Natural killer cell (primary cell): ENCODE measurements around the gene SEM1. TPM values are rescaled to one million over a fixed set of nuclear protein-coding genes. Genes with fewer than 3 reads are reported as not detected.
"Not testable (repeated sequence)": the region's sequence is repeated elsewhere in the genome, so short reads cannot be mapped to it uniquely, and the experiment has no call there.

Experiments
- ATAC-seq, 3 donors: fragments of 150-1000 bp in 2 of 3; fragments of 200-7000 bp in 1 of 3; cut with Tn5 transposase; 1 replicate in 1 of 3; 2 replicates in 2 of 3; pipeline ENCODE4 v1.10.0; 2021; ENCODE audit warnings: mild to moderate bottlenecking in 2 of 3, moderate library complexity in 2 of 3
- DNase-seq, 2 donors: peaks; one replicate each; pipeline versions ENCODE4 v3.0.0 to v3.0.0-alpha.2; 2013 to 2021; ENCODE audit warnings: mixed read lengths in 1 of 2
- H3K27ac ChIP-seq: one replicate; pipeline ENCODE4 v1.5.1; 2013; ENCODE audit warnings: mild to moderate bottlenecking, low read length
- H3K27me3 ChIP-seq: one replicate; pipeline ENCODE4 v1.6.1; 2013; ENCODE audit warnings: low read length; ENCODE audit not compliant: control insufficient read depth, insufficient read depth
- H3K36me3 ChIP-seq: one replicate; pipeline ENCODE4 v1.6.1; 2013; ENCODE audit warnings: low read length; ENCODE audit not compliant: control insufficient read depth, insufficient read depth
- H3K4me1 ChIP-seq: one replicate; pipeline ENCODE4 v1.6.1; 2013; ENCODE audit warnings: low read length; ENCODE audit not compliant: control insufficient read depth, insufficient read depth
- H3K4me3 ChIP-seq: one replicate; pipeline ENCODE4 v1.5.1; 2013; ENCODE audit warnings: low read length
- H3K9me3 ChIP-seq: one replicate; pipeline ENCODE4 v1.6.1; 2013; ENCODE audit warnings: low read length; ENCODE audit not compliant: control insufficient read depth, insufficient read depth
- H3K27ac Mint-ChIP-seq, 2 donors: one replicate each; pipeline ENCODE4 v1.8.0; 2022; ENCODE audit warnings: mild to moderate bottlenecking in 2 of 2, mixed read lengths in 2 of 2, moderate library complexity in 1 of 2
- H3K27me3 Mint-ChIP-seq, 2 donors: one replicate each; pipeline ENCODE4 v1.8.0; 2022; ENCODE audit warnings: low read depth in 2 of 2, mixed read lengths in 2 of 2
- H3K36me3 Mint-ChIP-seq: one replicate; pipeline ENCODE4 v1.8.0; 2022; ENCODE audit warnings: mixed read lengths
- H3K4me1 Mint-ChIP-seq, 2 donors: one replicate each; pipeline ENCODE4 v1.8.0; 2022; ENCODE audit warnings: mixed read lengths in 2 of 2
- H3K4me3 Mint-ChIP-seq: one replicate; pipeline ENCODE4 v1.8.0; 2022; ENCODE audit warnings: mild to moderate bottlenecking, moderate library complexity, mixed read lengths
- H3K9me3 Mint-ChIP-seq, 2 donors: one replicate each; pipeline ENCODE4 v1.8.0; 2022; ENCODE audit warnings: mixed read lengths in 2 of 2
- WGBS: methylation state at CpG from one replicate; pipeline ENCODE4 v1.1.7; 2013; ENCODE audit warnings: missing lambda C conversion rate; ENCODE audit not compliant: insufficient coverage; 5-methylcytosine and 5-hydroxymethylcytosine counted together
- intact Hi-C: fragments of 100-400 bp; cut with micrococcal nuclease; formaldehyde crosslinking; loops from one replicate; pipeline ENCODE4 v1.14.2; 2022
- total RNA-seq, 4 donors: library from RNA; stranded (reverse); fragments of 120-200 nt in 1 of 4; gene quantifications; one replicate each; pipeline versions ENCODE4 v1.2.3 to v1.2.4, GENCODE V29; 2013 to 2022
- TF ChIP-seq, protein P1 (sequence below): fragments of 200-600 bp; IDR thresholded peaks from one replicate; pipeline ENCODE4 v1.8.0; 2022; ENCODE audit warnings: antibody characterized with exemption

The SEM1 gene
- total RNA-seq, 3 donors from 2014 or later (not counting 1 experiment from before 2014, with no cell fraction given), result 17.0 to 22.7 (median 17.4) TPM

DNA sequence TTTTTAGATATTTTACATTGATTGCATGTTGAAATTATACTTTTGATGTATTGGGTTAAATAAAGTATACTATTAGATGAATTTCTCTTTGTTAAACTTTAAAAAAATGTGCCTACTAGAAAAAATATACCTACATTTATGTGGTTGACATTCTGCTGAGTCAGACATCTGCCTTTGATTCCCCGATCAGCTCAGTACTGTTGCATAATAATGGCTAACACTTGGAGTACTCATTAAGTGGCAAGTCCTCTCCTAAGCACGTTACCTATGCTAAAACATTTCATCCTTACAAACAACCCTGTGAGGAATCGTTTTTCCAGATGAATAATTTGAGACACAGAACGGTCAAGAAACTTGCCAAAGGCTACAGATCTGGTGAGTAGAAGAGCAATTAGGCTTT lies 14.0 kb upstream of the SEM1 start:
- ATAC-seq (no peak), DNase-seq (no peak)
- 33% methylated on average over 4 of the region's 4 CpGs for WGBS
- H3K27ac Mint-ChIP-seq, result no peak overlapping the region
- H3K4me1 ChIP-seq, result no peaks in the 10 kb centered on the region
- TF ChIP-seq, protein P1, sequence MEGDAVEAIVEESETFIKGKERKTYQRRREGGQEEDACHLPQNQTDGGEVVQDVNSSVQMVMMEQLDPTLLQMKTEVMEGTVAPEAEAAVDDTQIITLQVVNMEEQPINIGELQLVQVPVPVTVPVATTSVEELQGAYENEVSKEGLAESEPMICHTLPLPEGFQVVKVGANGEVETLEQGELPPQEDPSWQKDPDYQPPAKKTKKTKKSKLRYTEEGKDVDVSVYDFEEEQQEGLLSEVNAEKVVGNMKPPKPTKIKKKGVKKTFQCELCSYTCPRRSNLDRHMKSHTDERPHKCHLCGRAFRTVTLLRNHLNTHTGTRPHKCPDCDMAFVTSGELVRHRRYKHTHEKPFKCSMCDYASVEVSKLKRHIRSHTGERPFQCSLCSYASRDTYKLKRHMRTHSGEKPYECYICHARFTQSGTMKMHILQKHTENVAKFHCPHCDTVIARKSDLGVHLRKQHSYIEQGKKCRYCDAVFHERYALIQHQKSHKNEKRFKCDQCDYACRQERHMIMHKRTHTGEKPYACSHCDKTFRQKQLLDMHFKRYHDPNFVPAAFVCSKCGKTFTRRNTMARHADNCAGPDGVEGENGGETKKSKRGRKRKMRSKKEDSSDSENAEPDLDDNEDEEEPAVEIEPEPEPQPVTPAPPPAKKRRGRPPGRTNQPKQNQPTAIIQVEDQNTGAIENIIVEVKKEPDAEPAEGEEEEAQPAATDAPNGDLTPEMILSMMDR, result no peak
- intact Hi-C loops, result no loop called here
- H3K9me3 Mint-ChIP-seq, result no peaks in the 10 kb centered on the region
- no peaks in the 10 kb centered on the region for H3K36me3 ChIP-seq
- H3K9me3 ChIP-seq, result no peaks in the 10 kb centered on the region
- no peaks in the 10 kb centered on the region for H3K4me1 Mint-ChIP-seq
- peaks cover 26 to 59% of the 10 kb centered on the region in 2 donors for H3K27me3 Mint-ChIP-seq
- no peak overlapping the region for H3K27ac ChIP-seq
- no peak overlapping the region for H3K4me3 Mint-ChIP-seq
- H3K36me3 Mint-ChIP-seq, result no peaks in the 10 kb centered on the region
- H3K27me3 ChIP-seq, result peaks cover 15% of the 10 kb centered on the region
- H3K4me3 ChIP-seq, result no peak overlapping the region

DNA sequence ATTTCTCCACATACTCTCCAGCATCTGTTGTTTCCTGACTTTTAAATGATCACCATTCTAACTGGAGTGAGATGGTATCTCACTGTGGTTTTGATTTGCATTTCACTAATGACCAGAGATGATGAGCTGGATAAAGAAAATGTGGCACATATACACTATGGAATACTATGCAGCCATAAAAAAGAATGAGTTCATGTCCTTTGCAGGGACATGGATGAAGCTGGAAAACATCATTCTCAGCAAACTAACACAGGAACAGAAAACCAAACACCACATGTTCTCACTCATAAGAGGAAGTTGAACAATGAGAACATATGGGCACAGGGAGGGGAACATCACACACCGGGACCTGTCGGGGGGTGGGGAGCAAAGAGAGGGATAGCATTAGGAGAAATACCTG lies 13.3 kb upstream of the SEM1 start:
- peaks cover 18% of the 10 kb centered on the region for H3K27me3 ChIP-seq
- ATAC-seq, H3K27ac Mint-ChIP-seq, H3K27ac ChIP-seq, H3K4me1 Mint-ChIP-seq, H3K36me3 ChIP-seq, H3K36me3 Mint-ChIP-seq, H3K9me3 Mint-ChIP-seq, H3K4me1 ChIP-seq, DNase-seq, H3K4me3 Mint-ChIP-seq, H3K9me3 ChIP-seq, H3K4me3 ChIP-seq, intact Hi-C loops: not testable (repeated sequence)
- peaks cover 26 to 59% of the 10 kb centered on the region in 2 donors for H3K27me3 Mint-ChIP-seq
- WGBS, result 50% methylated on average over 2 of the region's 2 CpGs

DNA sequence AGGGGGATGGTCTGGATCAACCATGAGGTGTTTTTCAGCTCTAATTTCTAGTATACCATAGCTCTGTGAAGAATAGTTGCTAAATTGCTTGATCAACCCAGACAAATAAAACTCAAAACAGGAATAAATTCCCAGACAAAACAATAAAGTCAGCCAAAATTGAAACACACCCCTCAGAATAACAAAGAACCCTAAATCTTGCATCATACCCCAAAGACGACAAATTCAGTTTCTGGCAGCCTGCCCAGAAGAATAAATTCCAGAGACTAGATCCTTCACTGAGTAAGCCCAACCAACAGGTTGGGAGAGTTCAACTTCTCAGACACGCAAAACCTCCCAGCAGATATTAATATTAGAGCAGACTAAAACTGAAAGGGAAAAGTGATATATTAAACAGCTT lies 11.2 kb upstream of the SEM1 start:
- Mint-ChIP-seq H3K4me3 (no peak overlapping the region), H3K9me3 (no peaks in the 10 kb centered on the region), H3K36me3 (no peaks in the 10 kb centered on the region), H3K4me1 (no peaks in the 10 kb centered on the region), H3K27me3 (peaks cover 40 to 64% of the 10 kb centered on the region in 2 donors), H3K27ac (no peak overlapping the region)
- WGBS, result 83% methylated on average over 1 of the region's 2 CpGs
- Histone ChIP-seq H3K27me3 (peaks cover 30% of the 10 kb centered on the region), H3K27ac (no peak overlapping the region), H3K36me3 (no peaks in the 10 kb centered on the region), H3K9me3 (no peaks in the 10 kb centered on the region), H3K4me3 (no peak overlapping the region), H3K4me1 (no peaks in the 10 kb centered on the region)
- intact Hi-C loops, result no loop called here
- DNase-seq (no peak), ATAC-seq (no peak)
- TF ChIP-seq, protein P1, result no peak

DNA sequence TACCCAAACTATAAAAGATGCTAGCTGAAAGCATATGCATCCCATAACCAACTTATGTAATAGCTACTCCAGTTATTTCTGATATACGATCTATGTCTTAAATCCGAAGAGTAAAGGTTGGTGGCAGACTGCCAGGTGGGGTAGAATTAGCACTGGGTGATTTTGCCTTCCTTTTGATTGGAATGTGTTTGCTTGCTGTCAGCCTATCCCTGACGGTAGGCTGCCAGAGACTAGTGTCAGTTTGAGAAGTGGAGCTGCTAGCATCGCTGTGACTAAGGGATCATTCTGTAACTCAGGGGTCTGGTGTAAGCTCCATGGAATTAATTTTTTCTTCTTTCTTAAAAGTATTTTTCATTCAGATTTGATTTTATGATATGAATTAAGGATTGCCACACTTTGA lies 9.5 kb upstream of the SEM1 start:
- peaks cover 31% of the 10 kb centered on the region for H3K27me3 ChIP-seq
- DNase-seq, result no peak
- Mint-ChIP-seq H3K4me1 (no peaks in the 10 kb centered on the region), H3K36me3 (no peaks in the 10 kb centered on the region), H3K27me3 (peaks cover 39 to 57% of the 10 kb centered on the region in 2 donors), H3K27ac (no peak overlapping the region), H3K9me3 (no peaks in the 10 kb centered on the region), H3K4me3 (no peak overlapping the region)
- H3K4me1 ChIP-seq, result no peaks in the 10 kb centered on the region
- no peak overlapping the region for H3K27ac ChIP-seq
- WGBS, result 74% methylated on average over 4 of the region's 4 CpGs
- intact Hi-C loops, result no loop called here
- no peak overlapping the region for H3K4me3 ChIP-seq
- no peaks in the 10 kb centered on the region for H3K36me3 ChIP-seq
- TF ChIP-seq, protein P1, result no peak
- no peaks in the 10 kb centered on the region for H3K9me3 ChIP-seq
- ATAC-seq, result no peak
